Germinal center (tissue), 1 donor: ENCODE measurements around the gene CAMLG.
"Not testable (repeated sequence)": the region's sequence is repeated elsewhere in the genome, so short reads cannot be mapped to it uniquely, and the experiment has no call there.

Source experiments
- DNase-seq: peaks from one replicate; pipeline ENCODE4 v3.0.0; 2012; ENCODE audit warnings: mixed read lengths, low spot score

Gene CAMLG

GRCh38 chr5:134738133-134738962, at the start of gene CAMLG:
Gene CAMLG (plus strand): TSS chr5:134738548. CDS start chr5:134738621, 73 bp downstream.
- DNase-seq, result peak; percentile 93

DNA sequence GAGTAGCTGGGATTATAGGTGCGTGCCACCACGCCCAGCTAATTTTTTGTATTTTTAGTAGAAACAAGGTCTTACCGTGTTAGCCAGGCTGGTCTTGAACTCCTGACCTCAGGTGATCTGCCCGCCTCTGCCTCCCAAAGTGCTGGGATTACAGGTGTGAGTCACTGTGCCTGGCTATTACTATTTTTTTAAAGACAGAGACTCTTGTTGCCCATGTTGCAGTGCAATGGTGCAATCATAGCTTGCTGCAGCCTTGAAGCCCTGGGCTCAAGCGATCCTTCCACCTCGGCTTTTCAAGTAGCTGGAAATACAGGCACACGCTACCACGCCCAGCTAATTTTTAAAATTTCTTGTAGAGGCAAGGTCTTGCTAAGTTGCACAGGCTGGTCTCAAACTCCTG, 48.2 kb upstream of the CAMLG start:
- not testable (repeated sequence) for DNase-seq

DNA sequence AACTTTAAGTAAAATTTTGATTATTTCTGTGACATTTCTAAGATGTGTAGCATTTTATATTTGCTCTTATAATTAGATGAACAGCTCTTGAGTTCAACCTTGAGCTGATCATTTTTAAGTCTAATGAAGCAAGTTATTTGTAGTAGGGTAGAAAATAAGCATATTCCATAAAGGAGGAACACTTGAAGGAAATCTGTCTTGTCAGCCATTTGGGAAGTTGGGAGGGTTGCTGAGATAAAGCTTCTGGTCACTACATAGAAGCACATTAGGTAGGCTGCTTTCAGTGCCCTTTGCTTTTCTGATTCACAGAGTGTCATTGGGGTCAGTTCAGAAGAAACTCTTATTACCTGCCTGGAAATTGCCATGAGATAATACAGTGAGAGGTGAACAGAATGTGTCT, 45.6 kb upstream of the CAMLG start:
- DNase-seq, result no peak

GRCh38 chr5:134708301-134708700, 30.0 kb upstream of the CAMLG start:
- DNase-seq, result no peak

DNA sequence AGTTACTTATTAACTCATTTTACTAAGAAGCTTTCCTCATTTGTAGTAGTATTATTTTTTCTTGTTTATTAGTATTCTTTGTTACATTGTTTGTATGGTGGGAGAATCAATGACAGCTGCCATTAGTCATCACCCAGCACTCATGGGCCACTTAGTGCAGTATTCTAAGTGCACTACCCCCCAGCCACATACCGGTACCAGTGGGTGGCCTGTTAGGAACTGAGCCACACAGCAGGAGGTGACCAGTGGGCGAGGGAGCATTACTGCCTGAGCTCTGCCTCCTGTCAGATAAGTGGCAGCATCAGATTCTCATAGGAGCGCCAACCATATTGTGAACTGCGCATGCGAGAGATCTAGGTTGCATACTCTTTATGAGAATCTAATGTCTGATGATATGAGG, 24.2 kb upstream of the CAMLG start:
- no peak for DNase-seq

DNA sequence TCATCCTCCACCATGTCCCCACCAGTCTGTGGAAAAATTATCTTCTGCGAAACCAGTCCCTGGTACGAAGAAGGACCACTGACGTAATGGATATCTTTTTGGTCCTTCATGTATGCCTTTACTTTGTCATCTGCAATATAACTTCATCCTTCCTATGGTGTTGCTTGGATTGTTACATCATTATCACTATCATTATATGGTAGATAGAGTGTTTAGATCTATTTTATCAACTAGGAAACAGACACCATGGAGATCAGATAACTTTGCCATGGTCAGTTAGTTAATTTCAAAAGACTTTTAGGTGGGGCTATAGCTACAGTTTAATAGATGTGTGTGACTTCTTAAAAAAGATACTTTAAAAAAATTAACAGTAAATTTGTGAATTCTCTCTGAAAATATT, 23.8 kb upstream of the CAMLG start:
- DNase-seq, result no peak

GRCh38 chr5:134715466-134715865, 22.9 kb upstream of the CAMLG start:
- not testable (repeated sequence) for DNase-seq

DNA sequence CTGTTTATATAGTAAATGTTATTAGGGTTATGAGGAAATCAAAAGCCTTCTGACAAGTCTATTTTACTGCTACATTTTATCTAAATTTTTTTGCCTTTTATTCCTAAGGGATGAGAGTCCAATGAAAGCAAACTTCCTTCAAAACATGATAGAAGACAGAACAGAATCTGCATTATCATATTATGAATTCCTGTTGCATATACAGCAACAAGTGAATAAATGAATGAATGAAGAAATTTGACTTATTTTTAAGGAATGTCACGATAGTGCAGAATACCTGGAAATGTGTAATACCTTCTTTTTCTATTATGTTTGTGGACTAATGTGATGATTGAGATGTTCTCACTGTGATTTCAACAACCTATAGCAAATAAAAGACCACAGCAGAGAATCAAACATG, 13.5 kb upstream of the CAMLG start:
- DNase-seq, result no peak

DNA sequence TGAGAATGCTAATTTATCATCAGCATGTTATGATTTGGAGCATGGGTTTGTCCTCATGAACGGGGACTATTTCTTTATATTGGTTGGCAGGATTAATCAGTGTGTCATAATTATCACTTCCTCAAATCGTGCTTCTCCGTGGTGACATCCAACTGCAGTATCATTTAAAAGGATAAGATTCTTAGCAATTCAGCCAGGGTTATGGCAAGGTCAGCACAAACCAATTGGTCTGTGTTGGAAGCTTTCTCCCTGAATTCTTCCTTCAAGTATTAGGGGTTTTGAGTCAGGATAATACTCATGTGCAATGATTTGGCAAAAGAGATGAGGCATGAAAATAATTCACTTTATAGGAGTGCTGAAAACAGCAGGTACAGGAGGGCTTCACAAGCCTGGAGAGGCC, 5.5 kb upstream of the CAMLG start:
- DNase-seq, result no peak

- no peak for DNase-seq
Measured at GRCh38 chr5:134735243-134735642, 3.1 kb upstream of the CAMLG start.

DNA sequence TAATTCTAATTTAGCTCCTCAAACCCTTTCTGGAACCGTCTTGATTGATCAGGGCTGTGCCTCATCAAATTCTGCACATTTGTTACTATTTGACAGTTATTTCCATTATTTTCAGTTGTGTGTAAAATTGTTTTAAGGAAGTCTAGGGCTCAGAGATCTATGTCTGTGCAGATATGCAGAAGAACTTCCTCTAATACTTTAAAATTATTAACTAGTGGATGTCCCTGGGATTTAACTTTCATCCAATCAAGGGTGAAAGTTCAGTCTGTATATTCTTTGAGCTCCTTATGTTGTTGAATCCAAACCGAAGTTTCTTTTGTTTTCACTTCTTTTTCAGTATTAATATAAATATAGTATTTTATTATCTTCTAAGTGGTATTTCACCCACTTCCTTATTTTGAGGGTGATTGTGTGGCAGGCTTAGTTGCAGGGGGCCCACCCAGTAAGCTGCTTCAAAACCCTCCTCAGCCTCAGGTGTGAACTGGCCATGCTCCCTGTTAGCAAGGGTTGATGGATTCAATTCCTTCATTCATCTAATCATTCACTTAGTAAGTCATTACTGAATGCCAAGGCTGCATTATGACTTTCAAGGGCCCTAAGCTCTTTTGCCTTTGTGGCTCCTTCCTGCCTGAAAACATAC, 2.1 kb upstream of the CAMLG start:
- DNase-seq, result no peak

DNA sequence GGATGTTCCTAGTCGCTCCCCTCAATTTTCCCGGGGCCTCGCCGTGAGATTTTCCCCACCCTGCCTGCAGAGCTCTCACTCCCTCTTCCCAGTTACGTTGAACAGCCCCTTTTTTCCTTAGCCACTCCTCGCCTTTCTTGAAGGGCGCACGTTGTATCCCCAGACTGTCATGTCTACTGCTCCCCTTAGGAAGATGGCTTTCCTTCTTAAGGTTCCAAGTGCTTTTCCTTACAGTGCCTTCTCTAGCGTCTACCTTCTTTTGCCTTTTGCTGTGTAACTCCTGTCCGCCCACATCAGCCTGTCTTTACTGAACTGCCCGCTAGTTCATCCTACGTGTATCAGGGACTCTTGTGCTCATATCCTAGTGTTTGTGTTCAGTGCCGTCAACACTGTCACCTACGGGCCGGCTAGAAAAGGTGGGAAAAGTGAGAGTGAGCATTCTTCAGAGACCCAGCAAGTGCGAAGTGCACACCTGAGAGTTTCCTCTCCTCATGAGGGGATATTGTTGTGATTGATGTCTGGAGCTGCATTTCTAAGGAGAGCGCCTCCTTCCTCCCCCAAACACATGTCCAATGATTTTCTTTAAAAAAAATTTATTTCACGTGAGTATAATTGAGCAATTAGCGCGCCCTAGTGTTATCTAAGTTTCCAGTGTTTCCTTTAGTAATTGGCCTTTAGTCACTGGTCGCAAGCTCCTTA, 764 bp downstream of the CAMLG start:
- DNase-seq, result peak; percentile 62

DNA sequence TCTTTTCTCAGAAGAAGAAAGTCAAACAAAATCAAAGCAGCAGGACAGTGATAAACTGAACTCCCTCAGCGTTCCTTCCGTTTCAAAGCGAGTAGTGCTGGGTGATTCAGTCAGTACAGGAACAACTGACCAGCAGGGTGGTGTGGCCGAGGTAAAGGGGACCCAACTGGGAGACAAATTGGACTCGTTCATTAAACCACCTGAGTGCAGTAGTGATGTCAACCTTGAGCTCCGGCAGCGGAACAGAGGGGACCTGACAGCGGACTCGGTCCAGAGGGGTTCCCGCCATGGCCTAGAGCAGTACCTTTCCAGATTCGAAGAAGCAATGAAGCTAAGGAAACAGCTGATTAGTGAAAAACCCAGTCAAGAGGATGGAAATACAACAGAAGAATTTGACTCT, 2.7 kb downstream of the CAMLG start:
- no peak for DNase-seq

- no peak for DNase-seq
Measured at GRCh38 chr5:134742134-134742533, 3.8 kb downstream of the CAMLG start.

- DNase-seq, result no peak
Measured at GRCh38 chr5:134749415-134749814, 11.1 kb downstream of the CAMLG start.

DNA sequence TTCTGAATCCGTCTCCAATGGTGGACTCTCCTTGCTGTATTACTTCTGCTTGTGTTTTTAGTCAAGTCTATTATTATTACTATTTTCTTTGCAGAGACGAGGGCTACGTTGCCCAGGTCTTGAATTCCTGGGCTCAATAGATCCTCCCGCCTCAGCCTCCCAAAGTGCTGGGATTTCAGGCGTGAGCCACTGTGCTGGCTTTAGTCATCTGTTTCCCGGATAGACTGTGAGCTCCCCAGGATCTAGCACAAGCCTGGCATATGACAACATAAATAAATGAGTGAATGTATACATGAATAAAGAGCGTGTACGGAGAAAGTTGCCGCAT, 19.8 kb downstream of the CAMLG start:
- no peak for DNase-seq

DNA sequence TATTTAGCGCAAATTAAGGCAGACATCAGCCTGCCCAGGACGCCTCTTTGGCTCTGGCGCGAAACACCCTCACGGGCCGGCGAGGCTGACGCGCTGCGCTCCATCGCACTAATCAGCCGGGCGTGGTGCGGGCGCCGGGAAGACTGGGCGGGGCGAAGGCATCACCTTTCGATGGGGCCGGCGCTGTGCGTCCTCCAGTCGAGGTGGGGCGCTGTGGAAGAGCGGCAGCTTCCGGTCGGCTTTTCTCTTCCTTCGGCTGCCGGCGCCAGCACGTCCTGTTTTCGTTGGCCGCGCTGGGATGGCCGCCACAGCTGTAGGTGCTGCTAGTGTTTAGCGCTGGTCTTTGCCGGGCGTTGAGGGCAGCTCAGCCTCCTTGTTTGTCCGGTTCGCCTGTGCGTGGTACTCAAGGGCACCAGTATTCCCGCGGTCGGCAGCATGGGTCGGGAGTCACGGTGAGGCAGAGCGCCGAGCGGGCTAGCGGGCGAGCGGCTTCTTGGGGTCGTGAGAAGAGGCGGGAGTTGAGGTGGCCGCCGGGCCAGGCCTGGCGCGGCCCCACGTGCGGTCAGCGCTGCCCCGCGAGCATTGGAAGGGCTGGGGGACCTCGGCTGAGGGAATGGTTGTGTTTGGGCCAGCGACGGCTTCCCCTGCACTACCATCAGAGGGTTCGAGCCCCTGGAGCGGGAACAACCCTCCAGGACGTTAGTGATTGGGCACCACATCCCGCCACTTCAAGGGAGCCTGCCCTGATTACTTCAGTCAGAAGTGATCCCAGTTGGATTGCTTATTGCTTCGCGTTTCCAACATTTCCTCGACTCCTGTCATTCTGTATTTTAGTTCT, 20.4 kb downstream of the CAMLG start, which contains the start of gene DDX46:
DDX46 (plus strand) TSS at position 276 of the 838 bp plus-strand sequence; CDS start at position 436, 160 bp downstream.
- DNase-seq, result peak; percentile 95

DNA sequence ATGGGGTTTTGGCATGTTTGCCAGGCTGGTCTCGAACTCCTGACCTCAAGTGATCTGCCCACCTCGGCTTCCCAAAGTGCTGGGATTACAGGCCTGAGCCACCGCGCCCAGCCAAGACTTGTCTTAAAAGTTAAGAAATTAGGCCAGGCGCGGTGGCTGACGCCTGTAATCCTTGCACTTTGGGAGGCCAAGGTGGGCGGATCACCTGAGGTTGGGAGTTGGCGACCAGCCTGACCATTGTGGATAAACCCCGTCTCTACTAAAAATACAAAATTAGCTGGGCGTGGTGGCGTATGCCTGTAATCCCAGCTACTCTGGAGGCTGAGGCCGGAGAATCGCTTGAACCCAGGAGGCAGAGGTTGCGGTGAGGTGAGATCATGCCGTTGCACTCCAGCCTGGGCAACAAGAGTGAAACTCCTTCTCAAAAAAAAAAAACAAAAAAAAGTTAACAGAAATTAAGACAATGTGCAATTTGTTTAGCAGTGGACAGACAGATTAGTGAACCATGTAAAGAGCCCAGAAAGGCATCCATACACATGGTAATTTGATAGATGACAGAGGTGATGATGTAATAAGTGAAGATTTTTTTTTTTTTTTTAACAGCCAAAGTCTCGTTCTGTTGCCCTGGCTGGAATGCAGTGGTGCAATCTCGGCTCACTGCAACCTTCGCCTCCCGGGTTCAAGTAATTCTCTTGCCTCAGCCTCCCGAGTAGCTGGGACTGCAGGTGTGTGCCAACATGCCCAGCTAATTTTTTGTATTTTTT, 29.4 kb downstream of the CAMLG start:
- not testable (repeated sequence) for DNase-seq

DNA sequence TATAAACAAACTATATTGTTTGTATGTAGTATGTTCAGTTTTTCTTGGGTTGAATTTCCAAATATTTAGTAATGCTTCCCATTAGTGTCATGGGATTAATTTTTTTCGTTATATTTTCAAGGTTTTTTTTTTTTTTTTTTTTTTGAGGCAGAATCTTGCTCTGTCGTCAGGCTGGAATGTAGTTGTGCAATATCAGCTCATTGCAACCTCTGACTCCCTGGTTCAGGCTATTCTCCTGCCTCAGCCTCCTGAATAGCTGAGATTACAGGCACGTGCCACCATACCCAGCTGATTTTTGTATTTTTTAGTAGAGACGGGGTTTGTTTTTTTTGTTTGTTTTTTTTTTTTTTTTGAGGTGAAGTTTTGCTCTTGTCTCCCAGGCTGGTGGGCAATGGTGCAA, 30.9 kb downstream of the CAMLG start:
- no peak for DNase-seq

DNA sequence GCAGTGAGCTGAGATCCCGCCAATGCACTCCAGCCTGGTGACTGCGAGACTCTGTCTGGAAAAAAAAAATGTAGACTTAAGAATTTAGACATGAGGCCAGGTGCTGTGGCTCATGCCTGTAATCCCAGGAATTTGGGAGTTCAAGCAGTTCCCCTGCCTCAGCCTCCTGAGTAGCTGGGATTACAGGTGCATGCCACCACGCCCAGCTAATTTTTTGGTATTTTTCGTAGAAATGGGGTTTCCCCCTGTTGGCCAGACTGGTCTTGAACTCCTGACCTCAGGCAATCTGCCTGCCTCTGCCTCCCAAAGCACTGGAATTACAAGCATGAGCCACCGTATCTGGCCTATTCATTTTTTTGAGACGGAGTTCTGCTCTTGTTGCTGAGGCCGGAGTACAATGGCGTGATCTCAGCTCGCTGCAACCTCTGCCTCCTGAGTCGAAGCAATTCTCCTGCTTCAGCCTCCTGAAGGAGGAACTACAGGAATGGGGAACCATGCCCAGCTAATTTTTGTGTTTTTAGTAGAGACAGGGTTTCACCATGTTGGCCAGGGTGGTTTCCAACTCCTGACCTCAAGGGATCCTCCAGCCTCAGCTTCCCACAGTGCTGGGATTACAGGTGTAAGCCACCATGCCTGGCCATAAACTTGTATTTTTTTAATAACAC, 34.2 kb downstream of the CAMLG start:
- DNase-seq, result no peak

DNA sequence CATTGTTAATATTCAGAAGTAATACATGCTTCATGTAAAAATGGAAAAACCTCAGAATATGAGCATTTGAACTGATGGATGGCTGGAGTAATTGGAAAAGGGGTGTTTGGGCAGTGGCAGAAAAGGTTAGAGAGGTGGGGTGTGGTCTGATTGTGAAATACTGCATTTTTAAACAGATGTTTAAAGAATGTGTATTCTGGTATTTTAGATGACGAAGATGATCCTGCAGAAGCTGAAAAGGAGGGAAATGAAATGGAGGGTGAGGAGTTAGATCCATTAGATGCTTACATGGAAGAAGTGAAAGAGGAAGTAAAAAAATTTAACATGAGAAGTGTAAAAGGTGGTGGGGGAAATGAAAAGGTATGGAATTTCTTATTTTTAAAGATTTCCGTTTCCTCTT, 39.0 kb downstream of the CAMLG start:
- no peak for DNase-seq
